Colonic mucosa (tissue), 4 donors: ENCODE data around the gene MKLN1. TPM values are rescaled to one million over a fixed set of nuclear protein-coding genes. Genes with fewer than 3 reads are reported as not detected.
A peak's percentile ranks its signal among the peaks of the same experiment; 100 is the strongest.
"Not testable (repeated sequence)": the region's sequence is repeated elsewhere in the genome, so short reads cannot be mapped to it uniquely, and the experiment has no call there.

Experiments
- DNase-seq: peaks from one replicate; pipeline ENCODE4 v3.0.0-alpha.2; 2020
- H3K27ac ChIP-seq: fragments of 200-600 bp; one replicate; pipeline ENCODE4 v1.8.0; 2021
- H3K27me3 ChIP-seq: fragments of 200-600 bp; one replicate; pipeline ENCODE4 v1.8.0; 2021
- H3K36me3 ChIP-seq: fragments of 200-600 bp; one replicate; pipeline ENCODE4 v1.8.0; 2021
- H3K4me1 ChIP-seq: fragments of 200-600 bp; one replicate; pipeline ENCODE4 v1.8.0; 2021; ENCODE audit warnings: mild to moderate bottlenecking
- H3K4me3 ChIP-seq: fragments of 200-600 bp; one replicate; pipeline ENCODE4 v1.8.0; 2021
- H3K9ac ChIP-seq, 2 donors: one replicate each; pipeline ENCODE4 v1.7.0; 2013; ENCODE audit warnings: control low read depth in 2 of 2, low read depth in 2 of 2, low read length in 2 of 2
- H3K9me3 ChIP-seq: fragments of 200-600 bp; one replicate; pipeline ENCODE4 v1.8.0; 2021
- CTCF ChIP-seq: fragments of 200-600 bp; IDR thresholded peaks from one replicate; pipeline ENCODE4 v1.8.0; 2022; ENCODE audit warnings: antibody characterized with exemption, mild to moderate bottlenecking
- intact Hi-C: fragments of 100-400 bp; cut with DNase I; formaldehyde crosslinking; loops from one replicate; pipeline ENCODE4 v1.14.1; 2022
- total RNA-seq, 2 donors: library from RNA; stranded (reverse); fragmentation: NEBNext Ultra II Directional in 1 of 2; extraction: Animal tissue kit (Norgen Biotek cat#: 25700) in 1 of 2; gene quantifications; one replicate each; pipeline ENCODE4 v1.2.1, GENCODE V29; 2021
- donor health status: healthy.
- donor health status: DM: no; HTN: no; CAD: no.
- donor health status: DM: no; HTN: no; CAD: no.

MKLN1 gene
- total RNA-seq, 2 donors from 2014 or later = 35.1 to 48.7 TPM

GRCh38 chr7:131302876-131303707 lies 24.6 kb upstream of the MKLN1 start:
- no peak overlapping the region for H3K4me3 ChIP-seq
- H3K27me3 ChIP-seq = no peaks in the 10 kb centered on the region
- peak; percentile 27 for DNase-seq
- no peaks in the 10 kb centered on the region for H3K36me3 ChIP-seq
- H3K27ac ChIP-seq = no peak overlapping the region
- H3K9me3 ChIP-seq = no peaks in the 10 kb centered on the region
- H3K9ac ChIP-seq = no peak overlapping the region
- intact Hi-C loops = loop anchor here (5.0 to 10.0 kb wide), 2 partner anchors 108 to 236 kb away; no protein-coding TSS in a partner anchor
- TF ChIP-seq CTCF = peak; percentile 48
- no peaks in the 10 kb centered on the region for H3K4me1 ChIP-seq

GRCh38 chr7:131305152-131305551 lies 22.5 kb upstream of the MKLN1 start:
- Histone ChIP-seq H3K9me3 (no peaks in the 10 kb centered on the region), H3K36me3 (no peaks in the 10 kb centered on the region), H3K4me1 (no peaks in the 10 kb centered on the region), H3K4me3 (no peak overlapping the region), H3K9ac (no peak overlapping the region), H3K27ac (no peak overlapping the region), H3K27me3 (no peaks in the 10 kb centered on the region)
- intact Hi-C loops = loop anchor here (10.0 kb wide), 1 partner anchor 110 kb away; no protein-coding TSS in a partner anchor
- no peak for TF ChIP-seq CTCF
- no peak for DNase-seq

- not testable (repeated sequence) for DNase-seq, H3K9ac ChIP-seq, H3K4me3 ChIP-seq, H3K36me3 ChIP-seq, H3K4me1 ChIP-seq, H3K9me3 ChIP-seq, H3K27ac ChIP-seq, H3K27me3 ChIP-seq
- intact Hi-C loops = loop anchor here (10.0 kb wide), 1 partner anchor 111 kb away; no protein-coding TSS in a partner anchor
Measured at GRCh38 chr7:131306041-131306440, 21.6 kb upstream of the MKLN1 start.

- Histone ChIP-seq H3K4me1 (no peaks in the 10 kb centered on the region), H3K27me3 (no peaks in the 10 kb centered on the region), H3K9ac (no peak overlapping the region), H3K9me3 (no peaks in the 10 kb centered on the region), H3K27ac (no peak overlapping the region), H3K36me3 (no peaks in the 10 kb centered on the region), H3K4me3 (no peak overlapping the region)
- intact Hi-C loops = loop anchor here (10.0 kb wide), 1 partner anchor 112 kb away; no protein-coding TSS in a partner anchor
- no peak for DNase-seq
- no peak for TF ChIP-seq CTCF
Measured at GRCh38 chr7:131306777-131307176, 20.9 kb upstream of the MKLN1 start.

GRCh38 chr7:131307627-131308026 lies 20.0 kb upstream of the MKLN1 start:
- no peak overlapping the region for H3K9ac ChIP-seq
- no peak for DNase-seq
- no peak overlapping the region for H3K4me3 ChIP-seq
- H3K36me3 ChIP-seq = no peaks in the 10 kb centered on the region
- no peaks in the 10 kb centered on the region for H3K27me3 ChIP-seq
- intact Hi-C loops = loop anchor here (10.0 kb wide), 1 partner anchor 113 kb away; no protein-coding TSS in a partner anchor
- H3K4me1 ChIP-seq = no peaks in the 10 kb centered on the region
- no peaks in the 10 kb centered on the region for H3K9me3 ChIP-seq
- H3K27ac ChIP-seq = no peak overlapping the region
- TF ChIP-seq CTCF = no peak

- intact Hi-C loops = no loop called here
- TF ChIP-seq CTCF = no peak
- Histone ChIP-seq H3K4me1 (no peaks in the 10 kb centered on the region), H3K9ac (no peak overlapping the region), H3K27me3 (no peaks in the 10 kb centered on the region), H3K27ac (no peak overlapping the region), H3K4me3 (no peak overlapping the region), H3K36me3 (no peaks in the 10 kb centered on the region), H3K9me3 (no peaks in the 10 kb centered on the region)
- no peak for DNase-seq
Measured at GRCh38 chr7:131312838-131313237, 14.8 kb upstream of the MKLN1 start.
